ENCODE measurements around the gene IMPA2.
"Not testable (repeated sequence)": the region's sequence is repeated elsewhere in the genome, so short reads cannot be mapped to it uniquely, and the experiment has no call there.

The IMPA2 gene

DNA sequence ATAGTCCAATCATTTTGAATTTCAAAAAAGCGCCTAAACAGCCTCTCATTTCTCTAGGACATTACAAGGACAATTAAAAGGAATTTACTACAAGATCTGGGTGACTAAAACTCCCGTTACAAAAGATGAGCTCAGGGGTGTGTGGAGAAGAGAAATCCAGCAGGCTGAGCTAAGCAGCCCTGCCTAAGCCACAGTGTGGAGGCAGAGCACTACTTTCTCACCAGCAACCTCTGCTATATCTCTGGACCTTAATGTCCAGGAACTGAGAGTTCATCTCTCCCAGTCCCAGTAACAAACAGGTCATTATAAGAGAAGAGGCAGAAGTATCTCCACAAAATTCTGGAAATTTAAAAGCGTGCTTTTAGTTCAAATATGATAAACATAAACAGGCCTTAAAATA, 93.4 kb downstream of the IMPA2 start:
- no peak for DNase-seq
- TF ChIP-seq POLR2A (IDR thresholded peaks at IDR 0.05; ENCODE audit: low read length), result no peak
- no peak for TF ChIP-seq GATA1 (IDR thresholded peaks at IDR 0.05; ENCODE audit: low read depth, low read length)

DNA sequence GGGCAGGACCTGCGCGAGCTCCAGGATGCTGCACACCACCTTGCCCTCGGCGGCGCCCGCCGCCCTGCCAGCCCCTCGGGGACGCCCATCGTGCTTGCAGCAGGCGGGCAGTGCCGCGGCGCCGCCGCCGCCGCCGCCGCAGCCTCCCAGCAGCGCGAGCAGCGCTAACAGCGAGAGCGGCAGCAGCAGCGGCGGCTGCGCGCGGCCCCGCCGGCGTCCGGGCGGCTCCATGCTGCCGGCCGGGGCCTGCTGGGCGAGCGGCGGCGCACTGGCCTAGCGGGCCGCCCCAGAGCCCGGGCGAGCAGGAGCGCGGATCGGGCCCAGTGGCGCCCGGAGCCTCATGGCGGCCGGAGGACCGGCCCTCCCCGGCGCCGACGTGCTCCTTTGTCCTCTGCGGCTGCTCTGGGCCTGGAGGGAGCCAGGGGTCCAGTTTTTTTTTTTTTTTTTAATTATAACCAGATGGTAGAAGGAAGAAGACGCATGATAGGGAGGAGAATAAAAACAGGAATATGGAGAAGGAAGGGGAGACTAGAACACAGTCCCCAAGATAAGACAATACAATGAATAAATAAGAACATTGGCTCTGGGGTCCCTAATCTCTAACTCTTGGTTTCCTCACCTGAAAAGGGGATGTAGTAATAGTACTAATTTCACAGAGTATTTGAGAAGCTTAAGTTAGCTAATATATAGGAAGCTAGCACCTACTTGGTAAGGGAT, 95.3 kb downstream of the IMPA2 start:
- no peak for DNase-seq
- TF ChIP-seq POLR2A (IDR thresholded peaks at IDR 0.05; ENCODE audit: low read length) (no peak), GATA1 (IDR thresholded peaks at IDR 0.05; ENCODE audit: low read depth, low read length) (no peak)

DNA sequence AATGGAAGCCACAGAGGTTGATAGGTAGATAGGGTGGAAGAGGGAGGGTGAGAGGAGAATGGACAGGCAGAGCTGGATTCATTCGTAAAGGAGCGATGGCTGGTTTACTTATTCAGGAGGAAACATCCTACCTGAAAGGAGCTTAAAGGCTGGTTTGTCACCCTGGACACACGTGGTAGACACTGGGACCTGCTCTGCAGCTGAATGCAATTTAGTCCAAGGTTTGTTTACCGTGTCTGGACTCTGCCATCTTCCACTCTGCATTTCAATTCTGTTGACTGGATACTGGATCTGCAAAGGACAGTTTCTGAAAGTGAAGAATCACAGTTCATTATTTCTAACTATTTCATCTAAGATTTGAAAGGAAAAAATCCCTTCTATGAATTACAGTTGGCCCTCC, 96.7 kb downstream of the IMPA2 start:
- not testable (repeated sequence) for DNase-seq

DNA sequence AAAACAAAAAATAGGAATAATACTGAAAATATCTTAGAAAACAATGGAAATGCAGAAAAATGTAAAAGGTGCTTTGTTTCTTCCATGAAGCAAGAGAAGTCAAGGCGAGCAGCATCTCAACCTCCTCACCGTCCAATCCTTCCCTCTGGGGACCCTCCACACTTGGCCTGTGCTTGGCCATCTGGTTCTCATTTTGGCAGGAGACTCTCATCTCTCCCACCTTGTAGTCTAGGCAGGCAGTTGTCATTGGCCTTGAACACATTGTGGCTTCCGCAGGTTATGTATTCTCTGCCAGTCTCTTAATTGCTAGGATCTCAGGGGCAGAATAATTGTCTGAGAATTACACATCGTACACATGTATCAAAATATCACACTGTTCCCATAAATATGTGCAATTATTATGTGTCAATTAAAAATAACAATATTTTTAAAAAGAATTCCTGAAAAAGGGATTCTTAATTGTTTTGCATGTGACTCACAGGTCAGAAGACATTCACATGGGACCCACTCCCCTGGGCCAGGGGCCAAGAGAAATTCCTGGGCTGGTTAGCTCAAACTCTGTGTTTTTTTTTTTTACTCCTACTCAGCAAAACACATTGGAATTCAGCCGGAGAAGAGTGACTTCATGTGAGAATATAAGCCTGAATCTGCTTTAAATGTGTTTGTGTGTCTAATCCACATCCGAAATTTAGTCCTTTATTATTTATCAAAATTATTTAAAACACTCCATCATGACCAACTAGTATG, 98.4 kb downstream of the IMPA2 start:
- TF ChIP-seq POLR2A (IDR thresholded peaks at IDR 0.05; ENCODE audit: low read length) (no peak), GATA1 (IDR thresholded peaks at IDR 0.05; ENCODE audit: low read depth, low read length) (no peak)
- DNase-seq, result no peak
